ENCODE results near the gene PRAMEF5.
"Not testable (repeated sequence)": the region's sequence is repeated elsewhere in the genome, so short reads cannot be mapped to it uniquely, and the experiment has no call there.

- not testable (repeated sequence) for TF ChIP-seq POLR2AphosphoS5 (IDR thresholded peaks at IDR 0.05; ENCODE audit: low read depth, low read length); POLR2A (IDR thresholded peaks at IDR 0.05; ENCODE audit: low read depth, low read length); TAF1 (IDR thresholded peaks at IDR 0.05; ENCODE audit: low read depth, low read length); PAX5 (IDR thresholded peaks at IDR 0.05; ENCODE audit: insufficient read depth, low read length, severe bottlenecking)
Observed at GRCh38 chr1:13231061-13231750, 22.8 kb upstream of the PRAMEF5 start.

Data from GM12891 (cell line).